ENCODE results near the gene LGR4. TPM values are rescaled to one million over a fixed set of nuclear protein-coding genes. Genes with fewer than 3 reads are reported as not detected.

LGR4 gene
- total and polyA plus RNA-seq, 2 of the 4 experiments (the other 2 are of a cell fraction), result 2.9 to 6.8 TPM

- Histone ChIP-seq H3K9me1 (ENCODE audit: insufficient read depth, low read length) (peaks cover 10% of the 10 kb centered on the region), H4K5ac (ENCODE audit: low read depth, low read length) (no peak overlapping the region), H2BK15ac (ENCODE audit: low read depth, low read length) (no peak overlapping the region), H4K91ac (ENCODE audit: insufficient read depth, low read depth, low read length) (no peak overlapping the region), H3K9ac (ENCODE audit: low read depth, low read length) (no peak overlapping the region), H3K27me3 (ENCODE audit: control insufficient read depth, insufficient read depth, low read length) (no peaks in the 10 kb centered on the region), H3K9me3 (ENCODE audit: control insufficient read depth, insufficient read depth, low read length) (no peaks in the 10 kb centered on the region), H3K14ac (replicated peaks; ENCODE audit: low read depth, low read length) (no peak overlapping the region), H2BK5ac (ENCODE audit: low read depth, low read length, poor library complexity, severe bottlenecking) (no peak overlapping the region), H2BK20ac (ENCODE audit: low read depth, low read length) (no peak overlapping the region), H3K4me3 (ENCODE audit: insufficient read depth, low read depth, low read length) (no peak overlapping the region), H2BK120ac (ENCODE audit: low read depth, low read length) (no peak overlapping the region), H2AK5ac (ENCODE audit: low read depth, low read length) (no peak overlapping the region), H3K36me3 (ENCODE audit: control insufficient read depth, insufficient read depth, low read length) (no peaks in the 10 kb centered on the region), H3K23ac (ENCODE audit: low read depth, low read length) (no peak overlapping the region), H3K4ac (ENCODE audit: low read depth, low read length) (no peak overlapping the region), H3K18ac (ENCODE audit: low read depth, low read length) (no peak overlapping the region), H3K79me1 (ENCODE audit: low read depth in 1 of 2, low read length in 2 of 2) (peaks cover 0 to 4% of the 10 kb centered on the region in 2 experiments; a peak in 1 of 4 replicates), H4K20me1 (ENCODE audit: insufficient read depth, low read length) (peaks cover 3% of the 10 kb centered on the region; the same call in 1 of the 2 replicates), H3K4me2 (ENCODE audit: low read depth, low read length) (no peak overlapping the region), H2AK9ac (replicated peaks; ENCODE audit: low read depth, low read length, poor library complexity) (no peak overlapping the region), H3K56ac (ENCODE audit: extremely low read depth, insufficient read depth, low read length) (no peak overlapping the region), H3K27ac (ENCODE audit: insufficient read depth, low read length) (no peak overlapping the region), H3K4me1 (ENCODE audit: control insufficient read depth, insufficient read depth, low read length) (peaks cover 10% of the 10 kb centered on the region), H4K8ac (ENCODE audit: low read depth in 2 of 2, low read length in 2 of 2) (no peak overlapping the region), H2AFZ (replicated peaks; ENCODE audit: low read length, poor library complexity) (no peak overlapping the region)
- WGBS, 2 experiments (ENCODE audit: extremely low coverage in 2 of 2, insufficient read length in 1 of 2), result no CpG with 5 or more reads among the region's 3 CpGs
- dilution Hi-C loops (cut with HindIII; ENCODE audit: low sequenced_read_pairs, unreplicated experiment), result no loop called here
- intact Hi-C loops (cut with micrococcal nuclease), result loop anchor here (5.0 to 10.0 kb wide), 3 partner anchors 39 to 424 kb away; partner anchors contain the start of gene LGR4
- DNase-seq (no peak), ATAC-seq (ENCODE audit: low read depth) (no peak)
- CTCF ChIA-PET, result no interaction called here
- in situ Hi-C loops (cut with MboI; ENCODE audit: low sequenced_read_pairs), result no loop called here
- POLR2A ChIA-PET (ENCODE audit: unreplicated experiment), result no interaction called here
- no TSS peak for BruUV-seq (replicated peaks)
- TF ChIP-seq USF2 (IDR thresholded peaks at IDR 0.05; ENCODE audit: low read depth, low read length) (no peak), RFX5 (IDR thresholded peaks at IDR 0.05; ENCODE audit: low read depth, low read length) (no peak), MAZ (IDR thresholded peaks at IDR 0.05; ENCODE audit: borderline replicate concordance, low read depth, low read length) (no peak), BHLHE40 (IDR thresholded peaks at IDR 0.05; ENCODE audit: low read depth, low read length) (no peak), NFE2L2 (IDR thresholded peaks at IDR 0.05; ENCODE audit: low read depth, low read length) (no peak), CEBPB (IDR thresholded peaks at IDR 0.05; ENCODE audit: low read depth, low read length) (no peak)
These were observed 74.2 kb downstream of the LGR4 start for GRCh38 chr11:27398400-27398770.

Measured in IMR-90 (cell line).